Lower leg skin (tissue), 3 donors: ENCODE measurements around the gene TASL.

ENCODE experiments used
- POLR2A ChIP-seq, 2 donors: fragments of 450-650 bp; IDR thresholded peaks; one replicate each; pipeline ENCODE4 v1.6.1; 2016 to 2017; ENCODE audit warnings: antibody characterized with exemption in 2 of 2, mild to moderate bottlenecking in 1 of 2, moderate library complexity in 1 of 2
- TF ChIP-seq, protein P1 (sequence below), 3 donors: fragments of 450-650 bp; IDR thresholded peaks; one replicate each; pipeline ENCODE4 v1.5.1; 2016; ENCODE audit warnings: antibody characterized with exemption in 3 of 3, mild to moderate bottlenecking in 3 of 3, moderate library complexity in 2 of 3

- TF ChIP-seq, protein P1, sequence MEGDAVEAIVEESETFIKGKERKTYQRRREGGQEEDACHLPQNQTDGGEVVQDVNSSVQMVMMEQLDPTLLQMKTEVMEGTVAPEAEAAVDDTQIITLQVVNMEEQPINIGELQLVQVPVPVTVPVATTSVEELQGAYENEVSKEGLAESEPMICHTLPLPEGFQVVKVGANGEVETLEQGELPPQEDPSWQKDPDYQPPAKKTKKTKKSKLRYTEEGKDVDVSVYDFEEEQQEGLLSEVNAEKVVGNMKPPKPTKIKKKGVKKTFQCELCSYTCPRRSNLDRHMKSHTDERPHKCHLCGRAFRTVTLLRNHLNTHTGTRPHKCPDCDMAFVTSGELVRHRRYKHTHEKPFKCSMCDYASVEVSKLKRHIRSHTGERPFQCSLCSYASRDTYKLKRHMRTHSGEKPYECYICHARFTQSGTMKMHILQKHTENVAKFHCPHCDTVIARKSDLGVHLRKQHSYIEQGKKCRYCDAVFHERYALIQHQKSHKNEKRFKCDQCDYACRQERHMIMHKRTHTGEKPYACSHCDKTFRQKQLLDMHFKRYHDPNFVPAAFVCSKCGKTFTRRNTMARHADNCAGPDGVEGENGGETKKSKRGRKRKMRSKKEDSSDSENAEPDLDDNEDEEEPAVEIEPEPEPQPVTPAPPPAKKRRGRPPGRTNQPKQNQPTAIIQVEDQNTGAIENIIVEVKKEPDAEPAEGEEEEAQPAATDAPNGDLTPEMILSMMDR (IDR thresholded peaks at IDR 0.05), result no peak
- no peak for TF ChIP-seq POLR2A (IDR thresholded peaks at IDR 0.05)
Measured at GRCh38 chrX:30572678-30573077, 4.9 kb downstream of the TASL start.
